Smooth muscle cell (in vitro differentiated cells): ENCODE results near the gene RYR2. TPM values are rescaled to one million over a fixed set of nuclear protein-coding genes. Genes with fewer than 3 reads are reported as not detected.

ENCODE experiments used
- DNase-seq: peaks from one replicate; lab custom pipeline; 2025; ENCODE audit not compliant: unreplicated experiment; lab: John Stamatoyannopoulos, UW
- H2AFZ ChIP-seq: fragments of 200-600 bp; sonication (generic); 2 replicates; pipeline ENCODE4 v1.6.0; 2016; ENCODE audit warnings: antibody characterized with exemption, low read depth, mild to moderate bottlenecking
- H3F3A ChIP-seq: fragments of 200-600 bp; sonication (generic); 2 replicates; pipeline ENCODE4 v1.6.0; 2017; ENCODE audit warnings: antibody characterized with exemption, low read depth
- H3K27ac ChIP-seq: fragments of 200-600 bp; sonication (generic); 2 replicates; pipeline ENCODE4 v1.5.1; 2016; ENCODE audit warnings: low read depth, mild to moderate bottlenecking
- H3K27me3 ChIP-seq: fragments of 200-600 bp; sonication (generic); 2 replicates; pipeline ENCODE4 v1.6.1; 2016; ENCODE audit warnings: low read depth, mild to moderate bottlenecking
- H3K36me3 ChIP-seq: fragments of 200-600 bp; sonication (generic); 2 replicates; pipeline ENCODE4 v1.5.1; 2016; ENCODE audit warnings: low read depth
- H3K4me1 ChIP-seq: fragments of 200-600 bp; sonication (generic); 2 replicates; pipeline ENCODE4 v1.5.1; 2016; ENCODE audit warnings: low read depth
- H3K4me2 ChIP-seq: fragments of 200-600 bp; sonication (generic); 2 replicates; pipeline ENCODE4 v1.6.0; 2016; ENCODE audit warnings: mild to moderate bottlenecking
- H3K4me3 ChIP-seq: fragments of 200-600 bp; sonication (generic); 2 replicates; pipeline ENCODE4 v1.5.1; 2016; ENCODE audit warnings: mild to moderate bottlenecking
- H3K79me2 ChIP-seq: fragments of 200-600 bp; sonication (generic); 2 replicates; pipeline ENCODE4 v1.6.0; 2016; ENCODE audit warnings: low read depth, mild to moderate bottlenecking
- H3K9ac ChIP-seq: fragments of 200-600 bp; sonication (generic); 2 replicates; pipeline ENCODE4 v1.6.0; 2016; ENCODE audit warnings: low read depth
- H3K9me3 ChIP-seq: fragments of 200-600 bp; sonication (generic); replicated peaks from 2 replicates; pipeline ENCODE4 v1.5.1; 2016; ENCODE audit warnings: low read depth
- H4K20me1 ChIP-seq: fragments of 200-600 bp; sonication (generic); 2 replicates; pipeline ENCODE4 v1.6.0; 2016; ENCODE audit warnings: low read depth
- CTCF ChIP-seq: fragments of 200-600 bp; sonication (generic); IDR thresholded peaks from 2 replicates; pipeline ENCODE4 v1.5.1; 2017; ENCODE audit warnings: borderline replicate concordance, mild to moderate bottlenecking, antibody characterized with exemption; ENCODE audit not compliant: insufficient read depth, poor library complexity, severe bottlenecking
- WGBS: methylation state at CpG from one replicate; pipeline ENCODE4 v1.1.7; 2016; ENCODE audit warnings: low lambda C conversion rate; 5-methylcytosine and 5-hydroxymethylcytosine counted together
- polyA plus RNA-seq: library from polyadenylated mRNA; unstranded; fragments of >200 nt; fragmentation: Nextera tagmentation; extraction: Ambion mirVana; gene quantifications from 2 replicates; pipeline ENCODE4 v1.2.1, GENCODE V29; 2016
- total RNA-seq: library from RNA; depleted of rRNA; stranded (reverse); fragments of >200 nt; gene quantifications from 2 replicates; pipeline ENCODE4 v1.2.3, GENCODE V29; 2014

The RYR2 gene
- total and polyA plus RNA-seq, 2 experiments from 2014 or later: 0.09 TPM; not detected in 1

GRCh38 chr1:237043846-237044636 lies 2.1 kb downstream of the RYR2 start:
- Histone ChIP-seq H3K27me3 (peaks cover 64% of the 10 kb centered on the region), H3K4me3 (no peak overlapping the region), H2AFZ (no peak overlapping the region), H3K4me1 (peaks cover 4% of the 10 kb centered on the region), H3K36me3 (no peaks in the 10 kb centered on the region), H3K27ac (no peak overlapping the region), H3K9me3 (no peaks in the 10 kb centered on the region), H3K9ac (no peak overlapping the region), H4K20me1 (no peaks in the 10 kb centered on the region), H3K79me2 (no peaks in the 10 kb centered on the region), H3F3A (no peaks in the 10 kb centered on the region), H3K4me2 (peak overlapping the region; percentile 93)
- 7% methylated on average over 14 of the region's 14 CpGs for whole genome bisulfite sequencing
- no peak for DNase-seq
- no peak for TF ChIP-seq CTCF

GRCh38 chr1:237045278-237046016 lies 3.5 kb downstream of the RYR2 start:
- Histone ChIP-seq H3K9me3 (no peaks in the 10 kb centered on the region), H2AFZ (no peak overlapping the region), H3K4me3 (no peak overlapping the region), H3K27ac (no peak overlapping the region), H3K9ac (no peak overlapping the region), H3K79me2 (no peaks in the 10 kb centered on the region), H4K20me1 (no peaks in the 10 kb centered on the region), H3K36me3 (no peaks in the 10 kb centered on the region), H3K4me1 (peaks cover 4% of the 10 kb centered on the region), H3F3A (no peaks in the 10 kb centered on the region), H3K27me3 (peaks cover 64% of the 10 kb centered on the region), H3K4me2 (no peak overlapping the region)
- WGBS: 29% methylated on average over 3 of the region's 3 CpGs
- no peak for DNase-seq
- TF ChIP-seq CTCF: no peak

DNA sequence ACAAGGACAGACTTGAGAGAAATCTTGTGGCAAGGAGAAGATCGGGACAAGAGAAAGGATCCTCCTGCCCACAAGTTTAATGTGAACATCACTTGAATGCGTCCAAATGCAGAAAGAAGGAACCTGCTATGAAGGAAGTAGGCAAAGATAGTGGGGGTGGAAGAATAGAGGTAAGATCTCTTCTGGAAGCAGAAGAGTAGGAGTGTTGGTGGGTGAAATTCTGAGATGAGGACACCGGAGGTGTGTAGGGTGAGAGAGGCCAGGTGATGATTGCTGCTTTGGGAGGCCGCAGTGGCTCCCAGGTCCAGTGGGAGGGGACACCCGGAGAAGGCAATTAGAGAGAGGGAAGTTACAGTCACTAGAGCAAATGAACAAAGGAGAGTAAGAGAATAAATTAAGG lies 6.8 kb downstream of the RYR2 start:
- Histone ChIP-seq H3K9ac (no peak overlapping the region), H3F3A (no peaks in the 10 kb centered on the region), H3K27me3 (peaks cover 33% of the 10 kb centered on the region), H4K20me1 (no peaks in the 10 kb centered on the region), H3K79me2 (no peaks in the 10 kb centered on the region), H3K36me3 (no peaks in the 10 kb centered on the region), H3K4me3 (no peak overlapping the region), H3K4me1 (no peaks in the 10 kb centered on the region), H3K4me2 (no peak overlapping the region), H2AFZ (no peak overlapping the region), H3K9me3 (no peaks in the 10 kb centered on the region), H3K27ac (no peak overlapping the region)
- 94% methylated on average over 5 of the region's 5 CpGs for WGBS
- no peak for DNase-seq
- TF ChIP-seq CTCF: no peak
